SK-N-SH (cell line): ENCODE measurements around the gene CITED1. TPM values are rescaled to one million over a fixed set of nuclear protein-coding genes. Genes with fewer than 3 reads are reported as not detected.

Source experiments
- CTCF ChIA-PET: fragments of 300-600, 350-600 bp; formaldehyde crosslinking; extraction: SDS; loops from one replicate; lab custom pipeline; 2021; lab: Yijun Ruan, JAX
- POLR2A ChIA-PET: fragments of 350-600 bp; sonication (Branson Sonifier 250); formaldehyde crosslinking; extraction: SDS; loops from one replicate; lab custom pipeline; 2020; ENCODE audit warnings: antibody characterized with exemption, inconsistent platforms; lab: Yijun Ruan, JAX
- DNase-seq: peaks from one replicate; pipeline ENCODE4 v3.0.0; 2012
- H2AFZ ChIP-seq: fragments of 200-600 bp; sonication (generic); 2 replicates; pipeline ENCODE4 v1.8.1; 2016; ENCODE audit warnings: antibody characterized with exemption, mild to moderate bottlenecking, low read depth
- H3F3A ChIP-seq: fragments of 200-600 bp; sonication (generic); replicated peaks from 2 replicates; pipeline ENCODE3; 2016; ENCODE audit warnings: antibody characterized with exemption, mild to moderate bottlenecking; ENCODE audit not compliant: insufficient read depth
- H3K27ac ChIP-seq, 2 experiments: fragments of 200-500 bp in 1 of 2; fragments of 200-600 bp in 1 of 2; sonication (Bioruptor generic) in 1 of 2; sonication (generic), shearing (Covaris generic) in 1 of 2; 2 replicates each; pipeline versions ENCODE4 v1.5.1 to v1.6.1; 2014 to 2016; ENCODE audit warnings: low read depth in 2 of 2, inconsistent platforms in 1 of 2, low read length in 1 of 2, mild to moderate bottlenecking in 1 of 2, mixed read lengths in 1 of 2
- H3K27me3 ChIP-seq: fragments of 200-600 bp; sonication (generic), shearing (Covaris generic); 2 replicates; pipeline ENCODE4 v1.6.1; 2016; ENCODE audit warnings: mixed run types; ENCODE audit not compliant: insufficient read depth
- H3K36me3 ChIP-seq, 2 experiments: fragments of 200-500 bp in 1 of 2; fragments of 200-600 bp in 1 of 2; sonication (Bioruptor generic) in 1 of 2; sonication (generic) in 1 of 2; replicated peaks in 1 of 2; 2 replicates each; pipeline versions ENCODE3 to v1.5.1; 2014 to 2016; ENCODE audit warnings: low read length in 1 of 2, mild to moderate bottlenecking in 1 of 2; ENCODE audit not compliant: insufficient read depth in 2 of 2, control insufficient read depth in 1 of 2
- H3K4me1 ChIP-seq, 2 experiments: fragments of 200-500 bp in 1 of 2; fragments of 200-600 bp in 1 of 2; sonication (Bioruptor generic) in 1 of 2; sonication (generic), shearing (Covaris generic) in 1 of 2; 2 replicates each; pipeline versions ENCODE4 v1.5.1 to v1.6.1; 2014 to 2016; ENCODE audit warnings: low read depth in 1 of 2, low read length in 1 of 2, mixed run types in 1 of 2; ENCODE audit not compliant: insufficient read depth in 2 of 2, control insufficient read depth in 1 of 2
- H3K4me2 ChIP-seq: fragments of 200-600 bp; sonication (generic), shearing (Covaris generic); 2 replicates; pipeline ENCODE4 v1.6.1; 2017; ENCODE audit warnings: mixed run types
- H3K4me3 ChIP-seq, 2 experiments: fragments of 200-500 bp in 1 of 2; fragments of 200-600 bp in 1 of 2; sonication (Bioruptor generic) in 1 of 2; sonication (generic), shearing (Covaris generic) in 1 of 2; 2 replicates each; pipeline versions ENCODE4 v1.5.1 to v1.8.1; 2014 to 2016; ENCODE audit warnings: low read depth in 2 of 2, inconsistent platforms in 1 of 2, low read length in 1 of 2, mild to moderate bottlenecking in 1 of 2, mixed read lengths in 1 of 2, moderate library complexity in 1 of 2
- H3K79me2 ChIP-seq: fragments of 200-600 bp; sonication (generic); 2 replicates; pipeline ENCODE4 v1.8.1; 2017; ENCODE audit warnings: mild to moderate bottlenecking; ENCODE audit not compliant: insufficient read depth
- H3K9ac ChIP-seq: fragments of 200-600 bp; sonication (generic); 2 replicates; pipeline ENCODE4 v1.6.1; 2017; ENCODE audit warnings: mixed run types
- H3K9me2 ChIP-seq: fragments of 200-600 bp; sonication (generic); 2 replicates; pipeline ENCODE4 v1.6.1; 2017; ENCODE audit warnings: mixed run types
- H3K9me3 ChIP-seq: fragments of 200-600 bp; sonication (generic); 2 replicates; pipeline ENCODE4 v1.6.1; 2017; ENCODE audit warnings: mixed run types, mild to moderate bottlenecking, moderate library complexity
- H4K20me1 ChIP-seq: fragments of 200-600 bp; sonication (generic); 2 replicates; pipeline ENCODE4 v1.6.1; 2017; ENCODE audit warnings: mild to moderate bottlenecking, mixed run types; ENCODE audit not compliant: insufficient read depth
- CHD2 ChIP-seq: fragments of 150-350 bp; IDR thresholded peaks from 2 replicates; pipeline ENCODE4 v1.6.1; 2018; ENCODE audit warnings: low read length; ENCODE audit not compliant: partially characterized antibody
- EP300 ChIP-seq, 2 experiments: IDR thresholded peaks; 2 replicates each; pipeline versions ENCODE4 v1.4.0 to v1.6.1; 2012; ENCODE audit warnings: borderline replicate concordance in 1 of 2, low read depth in 1 of 2, low read length in 1 of 2
- FOXM1 ChIP-seq: IDR thresholded peaks from 2 replicates; pipeline ENCODE4 v1.4.0; 2012; ENCODE audit warnings: low read depth, mild to moderate bottlenecking
- GABPA ChIP-seq: IDR thresholded peaks from 2 replicates; pipeline ENCODE4 v1.4.0; 2012; ENCODE audit warnings: low read depth, mild to moderate bottlenecking
- JUND ChIP-seq: IDR thresholded peaks from 2 replicates; pipeline ENCODE4 v1.4.0; 2012
- MXI1 ChIP-seq: IDR thresholded peaks from 2 replicates; pipeline ENCODE4 v1.6.1; 2012; ENCODE audit warnings: mild to moderate bottlenecking, low read depth, low read length, improper control_type of control experiment
- RFX5 ChIP-seq: IDR thresholded peaks from 2 replicates; pipeline ENCODE4 v1.6.1; 2012; ENCODE audit warnings: mild to moderate bottlenecking, improper control_type of control experiment, low read length
- RXRA ChIP-seq: IDR thresholded peaks from 2 replicates; pipeline ENCODE4 v1.4.0; 2012; ENCODE audit warnings: low read depth, mild to moderate bottlenecking, borderline replicate concordance
- SMC3 ChIP-seq: IDR thresholded peaks from 2 replicates; pipeline ENCODE4 v1.6.1; 2012; ENCODE audit warnings: low read depth, low read length, improper control_type of control experiment
- YY1 ChIP-seq: IDR thresholded peaks from 2 replicates; pipeline ENCODE4 v1.4.0; 2012; ENCODE audit warnings: low read depth, mild to moderate bottlenecking
- WGBS: methylation state at CpG from one replicate; pipeline ENCODE4 v1.1.6; 2017; ENCODE audit warnings: low lambda C conversion rate; 5-methylcytosine and 5-hydroxymethylcytosine counted together
- polyA plus RNA-seq, 3 experiments: library from polyadenylated mRNA; depleted of rRNA; stranded (reverse); fragments of >200 nt; gene quantifications; 2 replicates each; pipeline ENCODE4 v1.2.3, GENCODE V29; 2012
- TF ChIP-seq, protein P1 (sequence below): IDR thresholded peaks from 2 replicates; pipeline ENCODE4 v1.6.1; 2012; ENCODE audit warnings: mild to moderate bottlenecking, low read depth, low read length, moderate library complexity
- TF ChIP-seq, protein P2 (sequence below): IDR thresholded peaks from 2 replicates; pipeline ENCODE4 v1.4.0; 2012; ENCODE audit warnings: low read depth
- TF ChIP-seq, protein P3 (sequence below): fragments of 200-600 bp; sonication (generic); IDR thresholded peaks from 2 replicates; pipeline ENCODE4 v1.6.1; 2017; ENCODE audit warnings: antibody characterized with exemption, mild to moderate bottlenecking, moderate library complexity

The CITED1 gene
- polyA plus RNA-seq, 1 of the 3 experiments (the other 2 are of a cell fraction): 0.44 TPM

DNA sequence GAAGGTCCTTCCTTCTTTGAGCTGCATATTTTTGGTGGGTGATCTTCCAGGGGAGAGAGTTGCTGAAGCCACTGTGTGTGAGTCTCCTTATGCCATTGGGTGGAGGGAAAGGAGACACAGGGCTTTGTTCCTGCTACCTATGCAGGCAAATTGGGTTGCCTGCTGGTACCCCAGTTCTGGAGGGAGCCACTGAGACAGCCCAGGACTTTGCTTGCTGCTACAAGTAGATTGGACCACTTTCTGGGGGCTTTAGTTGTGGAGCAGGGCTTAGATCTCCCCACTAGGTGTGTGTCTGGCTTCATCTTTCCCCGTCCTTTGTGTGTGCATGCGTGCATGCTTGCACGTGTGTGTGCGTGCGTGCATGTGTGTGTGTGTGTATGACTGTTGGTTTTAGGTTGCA is 10.0 kb downstream of the CITED1 start:
- H3K79me2 ChIP-seq: no peaks in the 10 kb centered on the region
- no peak overlapping the region for H3K4me3 ChIP-seq
- no peaks in the 10 kb centered on the region for H4K20me1 ChIP-seq
- POLR2A ChIA-PET: no interaction called here
- TF ChIP-seq MXI1 (no peak), GABPA (no peak), JUND (no peak), FOXM1 (no peak), EP300 (IDR thresholded peaks at IDR 0.05; ENCODE audit: borderline replicate concordance in 1 of 2, low read depth in 1 of 2, low read length in 1 of 2) (no peak), SMC3 (no peak), RFX5 (no peak), CHD2 (no peak)
- TF ChIP-seq, protein P1, sequence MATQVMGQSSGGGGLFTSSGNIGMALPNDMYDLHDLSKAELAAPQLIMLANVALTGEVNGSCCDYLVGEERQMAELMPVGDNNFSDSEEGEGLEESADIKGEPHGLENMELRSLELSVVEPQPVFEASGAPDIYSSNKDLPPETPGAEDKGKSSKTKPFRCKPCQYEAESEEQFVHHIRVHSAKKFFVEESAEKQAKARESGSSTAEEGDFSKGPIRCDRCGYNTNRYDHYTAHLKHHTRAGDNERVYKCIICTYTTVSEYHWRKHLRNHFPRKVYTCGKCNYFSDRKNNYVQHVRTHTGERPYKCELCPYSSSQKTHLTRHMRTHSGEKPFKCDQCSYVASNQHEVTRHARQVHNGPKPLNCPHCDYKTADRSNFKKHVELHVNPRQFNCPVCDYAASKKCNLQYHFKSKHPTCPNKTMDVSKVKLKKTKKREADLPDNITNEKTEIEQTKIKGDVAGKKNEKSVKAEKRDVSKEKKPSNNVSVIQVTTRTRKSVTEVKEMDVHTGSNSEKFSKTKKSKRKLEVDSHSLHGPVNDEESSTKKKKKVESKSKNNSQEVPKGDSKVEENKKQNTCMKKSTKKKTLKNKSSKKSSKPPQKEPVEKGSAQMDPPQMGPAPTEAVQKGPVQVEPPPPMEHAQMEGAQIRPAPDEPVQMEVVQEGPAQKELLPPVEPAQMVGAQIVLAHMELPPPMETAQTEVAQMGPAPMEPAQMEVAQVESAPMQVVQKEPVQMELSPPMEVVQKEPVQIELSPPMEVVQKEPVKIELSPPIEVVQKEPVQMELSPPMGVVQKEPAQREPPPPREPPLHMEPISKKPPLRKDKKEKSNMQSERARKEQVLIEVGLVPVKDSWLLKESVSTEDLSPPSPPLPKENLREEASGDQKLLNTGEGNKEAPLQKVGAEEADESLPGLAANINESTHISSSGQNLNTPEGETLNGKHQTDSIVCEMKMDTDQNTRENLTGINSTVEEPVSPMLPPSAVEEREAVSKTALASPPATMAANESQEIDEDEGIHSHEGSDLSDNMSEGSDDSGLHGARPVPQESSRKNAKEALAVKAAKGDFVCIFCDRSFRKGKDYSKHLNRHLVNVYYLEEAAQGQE: no peak
- CTCF ChIA-PET: interaction anchor here (1.2 kb wide), 1 partner anchor 19 kb away, joined by 6 read pairs; the partner anchor contains the start of gene RPS4X
- H3K27ac ChIP-seq: no peak overlapping the region
- peaks cover 10% of the 10 kb centered on the region; the same call in 1 of the 2 replicates for H3K27me3 ChIP-seq
- no peak overlapping the region for H2AFZ ChIP-seq
- no peaks in the 10 kb centered on the region for H3F3A ChIP-seq
- no peak for DNase-seq
- no peak overlapping the region for H3K9ac ChIP-seq
- WGBS: 20% methylated on average over 5 of the region's 5 CpGs
- no peaks in the 10 kb centered on the region for H3K9me3 ChIP-seq
- no peaks in the 10 kb centered on the region for H3K36me3 ChIP-seq
- no peaks in the 10 kb centered on the region for H3K9me2 ChIP-seq
- no peaks in the 10 kb centered on the region for H3K4me1 ChIP-seq
- no peak overlapping the region for H3K4me2 ChIP-seq

DNA sequence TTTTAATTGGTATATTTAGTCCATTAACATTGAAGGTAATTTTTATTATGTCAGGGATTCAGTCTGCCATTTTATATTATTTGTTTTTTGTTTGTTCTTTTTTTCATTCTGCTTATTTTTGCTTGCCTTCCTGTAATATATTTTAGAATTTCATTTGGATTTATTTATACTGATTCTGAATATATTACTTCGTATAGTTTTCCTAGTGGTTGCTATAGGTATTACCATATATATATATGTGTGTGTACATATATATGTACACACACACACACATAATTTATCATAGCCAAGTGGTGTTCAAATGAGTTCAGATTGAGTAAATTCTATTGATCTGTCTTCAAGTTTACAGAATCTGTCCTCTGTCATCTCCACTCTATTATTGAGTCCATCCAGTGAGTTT is 11.2 kb downstream of the CITED1 start:
- ChIA-PET POLR2A (no interaction called here), CTCF (interaction anchor here (1.2 kb wide), 1 partner anchor 18 kb away, joined by 6 read pairs; the partner anchor contains the start of gene RPS4X)
- TF ChIP-seq, protein P2, sequence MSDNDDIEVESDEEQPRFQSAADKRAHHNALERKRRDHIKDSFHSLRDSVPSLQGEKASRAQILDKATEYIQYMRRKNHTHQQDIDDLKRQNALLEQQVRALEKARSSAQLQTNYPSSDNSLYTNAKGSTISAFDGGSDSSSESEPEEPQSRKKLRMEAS: no peak
- TF ChIP-seq JUND (no peak), YY1 (no peak), SMC3 (no peak), RXRA (no peak)
- TF ChIP-seq, protein P3, sequence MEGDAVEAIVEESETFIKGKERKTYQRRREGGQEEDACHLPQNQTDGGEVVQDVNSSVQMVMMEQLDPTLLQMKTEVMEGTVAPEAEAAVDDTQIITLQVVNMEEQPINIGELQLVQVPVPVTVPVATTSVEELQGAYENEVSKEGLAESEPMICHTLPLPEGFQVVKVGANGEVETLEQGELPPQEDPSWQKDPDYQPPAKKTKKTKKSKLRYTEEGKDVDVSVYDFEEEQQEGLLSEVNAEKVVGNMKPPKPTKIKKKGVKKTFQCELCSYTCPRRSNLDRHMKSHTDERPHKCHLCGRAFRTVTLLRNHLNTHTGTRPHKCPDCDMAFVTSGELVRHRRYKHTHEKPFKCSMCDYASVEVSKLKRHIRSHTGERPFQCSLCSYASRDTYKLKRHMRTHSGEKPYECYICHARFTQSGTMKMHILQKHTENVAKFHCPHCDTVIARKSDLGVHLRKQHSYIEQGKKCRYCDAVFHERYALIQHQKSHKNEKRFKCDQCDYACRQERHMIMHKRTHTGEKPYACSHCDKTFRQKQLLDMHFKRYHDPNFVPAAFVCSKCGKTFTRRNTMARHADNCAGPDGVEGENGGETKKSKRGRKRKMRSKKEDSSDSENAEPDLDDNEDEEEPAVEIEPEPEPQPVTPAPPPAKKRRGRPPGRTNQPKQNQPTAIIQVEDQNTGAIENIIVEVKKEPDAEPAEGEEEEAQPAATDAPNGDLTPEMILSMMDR: peak; percentile 49
- Histone ChIP-seq H3K9me3 (no peaks in the 10 kb centered on the region), H3K9me2 (no peaks in the 10 kb centered on the region), H2AFZ (no peak overlapping the region), H3K4me3 (no peak overlapping the region), H3K4me1 (no peaks in the 10 kb centered on the region), H3K79me2 (no peaks in the 10 kb centered on the region), H4K20me1 (no peaks in the 10 kb centered on the region), H3K27ac (no peak overlapping the region), H3K9ac (no peak overlapping the region), H3K4me2 (no peak overlapping the region), H3K27me3 (peaks cover 5% of the 10 kb centered on the region; the same call in 1 of the 2 replicates), H3K36me3 (no peaks in the 10 kb centered on the region), H3F3A (no peaks in the 10 kb centered on the region)
- no peak for DNase-seq
- WGBS: 4% methylated on average over 1 of the region's 1 CpG
